HG03439 (cell line): ENCODE measurements around the gene TNPO3.
"Not testable (repeated sequence)": the region's sequence is repeated elsewhere in the genome, so short reads cannot be mapped to it uniquely, and the experiment has no call there.

Experiments
- ATAC-seq: cut with Tn5 transposase; IDR thresholded peaks from one replicate; pipeline ENCODE4 v1.9.1; 2021; ENCODE audit warnings: mild to moderate bottlenecking, moderate library complexity; ENCODE audit not compliant: unreplicated experiment

TNPO3 gene

DNA sequence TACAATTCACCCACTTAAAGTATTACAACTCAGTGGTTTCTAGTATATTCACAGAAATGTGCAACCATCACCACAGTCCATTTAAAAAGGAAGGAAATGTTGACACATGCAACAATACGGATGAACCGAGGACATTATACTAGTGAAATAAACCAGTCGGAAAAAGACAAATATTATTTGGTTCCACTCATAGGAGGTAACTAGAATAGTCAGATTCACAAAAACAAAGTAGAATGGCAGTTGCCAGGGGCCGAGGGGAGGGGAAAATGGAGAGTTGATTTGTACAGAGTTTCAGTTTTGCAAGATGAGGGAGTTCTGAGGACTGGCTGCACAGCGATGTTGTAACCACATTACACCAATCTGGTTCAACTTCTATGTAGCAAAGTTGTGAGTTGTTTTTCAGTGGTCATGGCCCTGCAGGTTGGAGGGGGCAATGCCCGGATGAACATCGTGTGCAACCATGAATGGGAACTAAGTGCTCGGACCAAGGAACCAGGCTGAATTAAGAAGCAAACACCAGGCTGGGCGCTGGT is 17.6 kb upstream of the TNPO3 start:
- ATAC-seq = no peak

DNA sequence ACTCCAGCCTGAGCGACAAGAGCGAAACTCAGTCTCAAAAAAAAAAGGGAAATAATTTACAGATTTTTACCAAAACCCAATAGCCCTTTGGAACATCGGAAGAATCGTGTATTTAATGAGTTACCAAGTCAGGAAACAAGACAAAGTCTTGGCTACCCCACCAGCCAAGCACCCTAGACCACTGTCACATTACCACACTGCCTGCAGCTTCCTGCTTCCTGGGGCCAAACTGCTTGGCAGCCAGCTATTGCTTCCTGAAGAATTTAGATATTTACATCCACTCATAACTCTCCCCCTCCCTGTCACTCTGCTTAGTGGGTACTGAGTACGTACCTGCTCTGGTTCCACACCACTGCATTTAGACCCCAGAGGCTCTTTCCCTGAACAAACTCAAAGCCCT is 14.1 kb upstream of the TNPO3 start:
- no peak for ATAC-seq

DNA sequence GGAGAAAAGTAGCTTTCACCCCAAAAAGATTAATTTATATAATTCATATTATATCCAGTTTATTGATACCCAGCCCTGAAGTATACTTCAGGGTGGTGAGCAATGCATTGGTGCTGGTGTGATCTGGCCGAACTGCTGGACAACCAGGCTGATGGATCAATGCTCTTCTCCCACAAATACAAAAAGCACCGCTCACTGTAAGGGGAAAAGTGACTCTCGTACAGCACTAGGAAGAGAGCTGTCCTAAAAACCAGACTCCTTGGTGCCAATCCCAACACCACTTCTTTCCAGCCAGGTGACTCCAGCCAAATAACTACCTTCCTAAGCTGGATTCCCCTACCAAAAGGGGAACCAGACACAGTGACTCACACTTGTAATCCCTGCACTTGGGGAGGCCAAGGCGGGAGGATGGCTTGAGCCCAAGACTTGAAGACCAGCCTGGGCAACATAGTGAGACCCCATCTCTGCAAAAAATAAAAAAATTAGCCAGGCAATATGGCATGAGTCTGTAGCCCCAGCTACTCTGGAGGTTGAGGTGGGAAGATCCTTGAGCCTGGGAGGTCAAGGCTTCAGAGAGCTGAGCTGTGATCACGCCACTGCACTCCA is 13.1 kb upstream of the TNPO3 start:
- no peak for ATAC-seq

DNA sequence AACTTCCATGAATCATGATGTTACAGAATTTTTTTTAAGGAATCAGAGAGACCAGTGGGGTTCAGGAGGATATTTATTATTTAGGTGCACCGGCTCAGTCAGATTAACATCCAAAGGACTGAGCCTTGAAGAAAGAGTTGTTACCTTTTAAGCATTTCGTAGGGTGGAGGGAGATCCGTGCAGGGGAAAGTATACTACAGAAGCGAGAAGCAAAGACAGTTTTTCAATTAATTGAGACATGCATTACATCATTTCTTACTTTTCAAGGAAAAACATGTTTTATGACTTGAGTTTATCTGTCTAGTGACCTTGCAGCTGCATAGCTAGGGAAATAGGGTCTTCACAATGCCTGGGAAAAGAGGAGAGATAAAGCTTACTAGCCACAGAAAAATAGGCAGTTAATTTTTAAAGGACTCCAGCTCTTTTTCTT is 12.2 kb upstream of the TNPO3 start:
- ATAC-seq = not testable (repeated sequence)

DNA sequence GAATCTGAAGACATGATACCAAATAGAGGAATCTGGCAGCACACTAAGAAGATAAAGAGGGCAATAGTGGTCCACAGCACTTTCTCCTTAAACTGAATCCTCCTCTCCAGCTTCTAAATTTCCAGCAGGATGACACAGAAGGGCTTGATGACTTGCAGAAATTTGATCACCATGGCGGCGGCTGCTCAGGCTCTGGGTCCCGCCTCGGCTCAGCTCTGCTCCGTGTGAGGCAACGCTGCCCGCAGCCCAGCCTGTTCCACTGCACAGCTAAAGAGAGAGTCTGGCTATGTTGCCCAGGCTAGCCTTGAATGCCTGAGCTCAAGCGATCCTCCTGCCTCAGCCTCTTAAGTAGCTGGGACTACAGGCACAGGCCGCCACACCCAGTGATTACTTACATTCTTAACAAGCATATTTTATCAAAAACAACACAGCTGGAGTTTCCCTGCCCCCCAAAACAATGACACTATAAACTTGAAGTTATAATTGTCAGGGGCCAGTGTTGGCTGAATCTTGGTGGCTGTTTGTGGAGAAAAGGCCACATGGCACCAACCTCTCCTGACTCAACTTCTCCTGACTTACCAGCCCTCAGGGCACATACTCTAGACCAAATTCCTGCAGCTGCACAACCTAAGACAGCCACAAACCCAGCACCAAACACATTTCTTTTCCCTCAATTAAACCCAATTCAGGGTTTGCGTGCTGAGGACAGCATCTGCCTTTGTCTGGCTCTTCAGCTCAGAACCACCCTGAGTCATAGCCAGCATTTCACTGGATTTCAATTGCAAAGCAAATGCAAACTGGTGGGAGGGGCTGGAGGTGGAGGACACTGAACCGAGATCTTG is 11.6 kb upstream of the TNPO3 start:
- ATAC-seq = no peak

DNA sequence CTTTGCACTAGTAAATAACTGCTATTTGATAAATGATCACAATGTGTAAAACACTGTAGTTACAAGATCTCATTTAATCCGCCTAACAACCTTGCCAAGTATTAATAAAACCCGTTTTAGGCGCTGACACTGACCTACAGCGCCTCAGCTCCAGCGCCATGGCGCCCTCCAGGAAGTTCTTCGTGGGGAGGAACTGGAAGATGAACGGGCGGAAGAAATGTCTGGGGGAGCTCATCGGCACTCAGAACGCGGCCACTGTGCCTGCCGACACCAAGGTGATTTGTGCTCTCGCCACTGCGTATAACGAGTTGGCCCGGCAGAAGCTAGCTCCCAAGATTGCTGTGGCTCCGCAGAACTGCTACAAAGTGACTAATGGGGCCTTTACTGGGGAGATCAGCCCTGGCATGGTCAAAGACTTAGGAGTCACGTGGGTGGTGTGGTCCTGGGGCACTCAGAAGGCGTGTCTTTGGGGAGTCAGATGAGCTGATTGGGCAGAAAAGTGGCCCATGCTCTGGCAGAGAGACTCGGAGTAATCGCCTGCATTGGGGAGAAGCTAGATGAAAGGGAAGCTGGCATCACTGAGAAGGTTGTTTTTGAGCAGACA is 1.1 kb upstream of the TNPO3 start:
- ATAC-seq = no peak

DNA sequence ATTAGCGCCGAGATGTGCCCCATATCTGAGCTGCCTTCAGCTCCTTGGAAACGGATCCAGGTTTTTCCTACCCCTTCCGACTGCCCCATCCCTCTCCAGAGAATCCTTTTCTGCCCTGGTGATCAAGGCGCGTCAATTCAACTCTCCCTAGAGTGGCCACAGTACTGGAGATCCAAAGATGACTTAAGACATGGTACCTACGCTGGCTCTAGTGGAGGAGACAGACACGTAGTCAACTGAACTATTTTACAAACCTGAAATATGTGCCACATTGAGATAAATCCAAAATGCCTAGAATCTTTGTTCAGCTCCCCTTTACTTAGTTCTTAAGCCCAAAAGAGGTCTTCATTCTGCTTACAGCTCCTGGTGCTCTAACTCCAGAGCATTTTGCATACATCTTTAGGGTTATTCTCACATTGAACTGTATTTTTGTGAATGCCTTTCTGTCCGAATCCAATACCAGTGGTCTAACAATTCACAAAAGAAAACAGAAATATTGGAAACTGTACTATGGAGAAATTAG is 444 bp upstream of the TNPO3 start:
- ATAC-seq = peak; percentile 23

DNA sequence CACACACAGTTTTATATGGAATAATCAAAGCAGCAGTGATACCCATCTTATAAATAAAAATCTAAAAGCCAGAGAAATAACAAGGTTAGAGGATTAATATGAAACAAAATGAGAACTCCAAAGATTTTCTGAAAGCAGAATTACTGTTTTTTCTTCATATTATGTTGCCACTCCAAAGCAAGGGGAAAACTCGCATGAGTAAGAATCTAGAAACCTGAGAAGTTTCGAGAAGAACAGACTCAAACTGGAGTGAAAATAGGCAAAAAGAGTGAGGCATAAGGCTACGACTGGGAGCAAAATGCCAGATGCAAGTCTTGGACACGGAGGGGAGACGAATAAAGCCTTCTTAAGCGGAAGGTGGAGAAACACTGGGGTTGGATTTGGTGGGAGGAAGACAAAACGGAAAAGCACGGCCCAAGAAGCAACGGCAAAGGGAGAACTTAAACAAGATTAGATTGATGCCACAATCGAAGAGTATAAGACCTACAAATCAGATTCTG is 923 bp downstream of the TNPO3 start:
- ATAC-seq = no peak

DNA sequence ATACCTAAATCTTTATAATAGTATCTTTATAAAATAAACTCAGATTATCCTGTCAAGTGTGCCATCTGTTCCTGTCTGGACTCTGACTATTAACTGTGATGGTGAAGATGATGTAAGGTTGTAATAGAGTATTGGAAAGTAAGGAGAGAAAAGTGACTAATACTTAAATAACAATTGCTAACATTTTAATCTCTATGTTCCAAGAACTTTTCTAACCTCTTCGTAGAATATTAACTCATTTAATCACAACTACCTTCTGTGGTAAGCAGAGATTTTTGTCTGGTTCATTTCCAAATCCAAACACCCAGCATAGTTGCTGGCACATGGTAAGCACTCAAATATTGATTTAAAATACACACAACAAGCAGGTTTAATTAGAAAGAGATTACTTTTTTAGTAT is 2.5 kb downstream of the TNPO3 start:
- no peak for ATAC-seq

DNA sequence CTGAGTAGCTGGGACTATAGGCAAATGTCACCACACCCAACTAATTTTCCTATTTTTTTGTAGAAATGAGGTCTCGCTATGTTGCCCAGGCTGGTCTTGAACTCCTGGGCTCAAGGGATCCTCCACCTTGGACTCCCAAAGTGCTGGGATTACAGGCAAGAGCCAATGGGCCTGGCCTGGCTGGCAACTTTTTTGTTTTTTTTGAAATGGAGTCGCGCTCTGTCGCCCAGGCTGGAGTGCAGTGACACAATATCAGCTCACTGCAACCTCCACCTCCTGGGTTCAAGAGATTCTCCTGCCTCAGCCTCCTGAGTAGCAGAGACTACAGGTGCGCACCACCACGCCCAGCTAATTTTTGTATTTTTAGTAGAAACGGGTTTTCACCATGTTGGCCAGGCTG is 3.5 kb downstream of the TNPO3 start:
- not testable (repeated sequence) for ATAC-seq

DNA sequence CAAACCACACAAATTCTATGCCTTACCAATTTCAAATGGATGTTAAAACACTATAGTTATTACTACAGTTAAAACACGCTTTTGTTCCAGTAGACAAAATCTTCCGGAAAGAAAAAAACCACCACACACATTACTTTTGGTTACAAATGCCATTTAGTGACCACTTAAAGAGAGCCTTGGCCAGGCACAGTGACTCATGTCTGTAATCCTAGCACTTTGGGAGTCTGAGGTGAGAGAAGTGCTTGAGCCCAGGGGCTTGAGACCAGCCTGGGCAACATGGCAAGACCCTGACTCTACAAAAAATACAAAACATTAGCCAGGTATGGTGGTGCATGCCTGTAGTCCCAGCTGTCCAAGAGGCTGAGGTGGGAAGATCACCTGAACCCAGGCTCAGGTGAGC is 7.2 kb downstream of the TNPO3 start:
- no peak for ATAC-seq

DNA sequence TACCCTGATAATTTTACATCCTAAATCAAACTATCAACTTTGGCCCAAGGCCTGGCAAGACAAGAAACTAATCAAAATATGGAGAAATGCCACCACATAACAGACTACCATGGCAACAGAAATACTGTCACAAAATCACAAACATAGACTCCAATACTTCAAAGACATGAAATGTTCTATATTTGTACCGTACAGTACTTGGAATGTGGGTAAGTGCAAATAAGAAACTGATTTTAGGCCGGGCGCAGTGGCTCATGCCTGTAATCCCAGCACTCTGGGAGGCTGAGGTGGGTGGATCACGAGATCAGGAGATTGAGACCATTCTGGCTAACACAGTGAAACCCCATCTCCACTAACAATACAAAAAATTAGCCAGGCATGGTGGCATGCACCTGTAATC is 9.2 kb downstream of the TNPO3 start:
- ATAC-seq = no peak

DNA sequence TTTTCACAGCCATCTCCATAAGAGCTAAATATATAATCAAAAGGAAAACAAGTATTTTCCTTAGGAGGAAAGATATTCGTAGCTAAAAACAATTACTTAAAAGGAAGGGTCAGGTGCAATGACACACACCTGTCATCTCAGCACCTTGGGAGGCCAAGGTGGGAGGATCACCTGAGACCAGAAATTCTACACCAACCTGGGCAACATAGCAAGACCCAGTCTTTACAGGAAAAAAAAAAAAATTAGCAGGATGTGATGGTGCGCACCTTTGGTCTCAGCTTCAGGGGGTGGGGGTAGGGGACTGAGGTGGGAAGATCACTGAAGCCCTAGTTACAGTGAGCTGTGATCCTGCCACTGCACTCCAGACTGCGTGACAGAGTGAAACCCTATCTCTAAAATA is 11.9 kb downstream of the TNPO3 start:
- ATAC-seq = no peak

DNA sequence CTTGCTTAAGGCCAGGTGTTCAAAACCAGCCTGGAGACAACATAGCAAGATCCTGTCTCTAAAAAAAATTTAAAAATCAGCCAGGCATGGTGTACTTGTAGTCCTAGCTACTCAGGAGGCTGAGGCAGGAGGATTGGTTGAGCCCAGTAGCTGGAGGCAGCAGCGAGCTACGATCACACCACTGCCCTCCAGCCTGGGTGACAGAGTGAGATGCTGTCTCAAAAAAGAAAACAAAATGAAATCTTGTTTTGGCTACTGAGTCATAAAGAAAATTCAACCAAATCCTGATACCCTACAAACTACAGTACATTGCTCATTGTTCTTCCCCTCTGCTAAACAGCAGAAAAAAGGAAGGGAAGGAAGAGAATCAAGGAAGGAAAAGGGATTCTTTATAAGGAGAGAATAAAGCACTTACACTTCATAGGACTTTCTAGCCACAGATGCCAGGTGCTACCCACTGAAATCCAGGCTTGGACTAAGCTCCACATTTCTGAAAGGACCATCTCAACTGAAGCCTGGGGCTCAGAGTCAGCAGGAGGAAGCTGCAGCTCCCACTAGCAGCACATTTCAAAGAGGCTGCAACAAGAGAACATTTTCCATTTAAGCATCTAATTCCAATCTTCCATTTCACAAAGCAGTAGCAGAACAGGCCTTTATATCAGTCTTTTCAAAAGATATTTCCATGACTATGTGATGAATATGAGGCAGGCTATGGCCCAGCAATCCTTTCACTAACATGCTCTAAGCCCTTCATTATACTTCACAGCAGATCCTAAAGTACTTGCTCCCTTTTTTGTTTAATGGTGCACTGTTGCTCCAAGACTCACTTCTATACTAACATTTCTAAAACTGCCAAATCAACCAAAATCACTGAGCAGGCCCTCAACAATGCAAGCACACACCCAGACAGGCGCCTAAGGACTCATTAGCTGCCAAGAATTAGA is 13.5 kb downstream of the TNPO3 start:
- no peak for ATAC-seq

DNA sequence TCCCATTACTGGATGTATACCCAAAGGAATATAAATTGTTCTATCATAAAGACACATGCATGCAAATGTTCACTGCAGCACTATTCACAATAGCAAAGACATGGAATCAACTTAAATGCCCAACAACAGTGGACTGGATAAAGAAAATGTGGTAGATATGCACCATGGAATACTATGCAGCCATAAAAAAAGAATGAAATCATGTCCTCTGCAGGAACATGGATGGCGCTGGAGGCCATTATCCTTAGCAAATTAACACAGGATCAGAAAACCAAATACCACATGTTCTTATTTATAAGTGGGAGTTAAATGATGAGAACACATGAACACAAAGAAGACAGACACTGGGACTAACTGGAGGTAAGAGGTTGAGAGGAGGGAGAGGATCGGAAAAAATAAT is 16.4 kb downstream of the TNPO3 start:
- ATAC-seq = not testable (repeated sequence)

DNA sequence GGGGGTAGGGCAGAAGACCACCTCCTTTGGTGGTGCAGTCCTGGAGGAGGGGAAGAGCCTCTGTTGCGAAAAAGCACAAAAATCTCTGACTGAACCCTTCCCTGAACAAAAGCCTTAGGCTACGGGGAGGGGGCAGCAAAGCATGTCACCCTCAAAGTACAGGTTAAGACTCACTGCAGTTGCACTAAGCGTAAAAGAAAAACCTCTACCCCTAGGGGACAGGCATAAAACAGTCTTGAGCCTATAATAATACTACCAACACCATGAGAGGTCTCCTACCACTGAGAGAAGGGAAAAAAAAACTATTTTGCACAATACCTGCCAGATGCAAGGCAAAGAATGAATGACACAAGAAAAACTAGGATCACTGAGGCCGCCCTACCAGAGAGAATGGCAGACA is 17.3 kb downstream of the TNPO3 start:
- no peak for ATAC-seq

DNA sequence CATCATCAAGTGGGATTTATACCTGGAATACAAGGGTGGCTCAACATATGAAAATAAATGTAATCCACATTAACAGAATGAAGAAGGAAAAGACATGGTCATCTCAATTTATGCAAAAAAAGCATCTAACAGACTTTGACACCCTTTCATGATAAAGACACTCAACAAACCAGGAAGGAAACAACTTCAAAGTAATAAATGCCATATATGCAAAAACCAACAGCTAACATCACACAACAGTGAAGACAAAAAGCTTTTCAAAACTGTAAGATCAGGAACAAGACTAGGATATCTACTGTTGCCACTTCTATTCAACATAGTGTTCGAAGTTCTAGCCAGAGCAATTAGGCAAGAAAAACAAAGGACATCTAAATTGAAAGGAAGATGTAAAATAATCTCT is 22.9 kb downstream of the TNPO3 start:
- ATAC-seq = no peak

DNA sequence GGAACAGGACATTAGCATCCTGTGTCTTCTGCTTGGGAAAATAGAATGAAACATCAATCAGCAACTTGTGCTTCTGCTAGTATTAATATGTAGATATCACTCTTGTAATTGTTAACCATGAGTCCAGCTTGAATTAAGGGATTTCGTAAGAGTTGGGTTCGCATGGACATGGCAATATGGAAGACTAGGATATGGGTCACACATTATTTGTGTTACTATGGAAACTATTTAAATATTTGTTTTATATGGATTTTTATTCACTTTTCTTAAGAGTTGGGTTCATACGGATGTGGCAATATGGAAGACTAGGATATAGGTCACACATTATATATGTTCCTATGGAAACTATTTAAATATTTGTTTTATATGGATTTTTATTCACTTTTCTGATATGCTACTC is 24.5 kb downstream of the TNPO3 start:
- ATAC-seq = no peak

DNA sequence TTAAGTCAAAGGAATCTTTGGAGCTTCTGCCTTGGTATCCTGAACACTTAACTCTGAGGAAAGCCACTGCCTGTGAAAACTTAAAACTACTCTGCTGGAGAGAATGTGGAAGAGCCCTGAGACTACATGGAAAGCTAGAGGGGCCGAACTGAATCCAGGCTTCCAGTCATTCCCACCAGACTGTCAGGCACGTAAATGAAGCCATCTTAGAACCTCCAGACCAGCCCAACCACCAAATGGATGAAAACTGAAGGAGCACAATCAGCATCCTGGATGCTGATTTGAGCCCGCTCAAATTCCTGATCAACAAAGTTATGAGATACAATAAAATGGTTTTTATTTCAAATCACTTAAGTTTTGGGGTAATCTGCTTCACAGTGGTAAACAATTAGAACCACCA is 30.8 kb downstream of the TNPO3 start:
- ATAC-seq = no peak

DNA sequence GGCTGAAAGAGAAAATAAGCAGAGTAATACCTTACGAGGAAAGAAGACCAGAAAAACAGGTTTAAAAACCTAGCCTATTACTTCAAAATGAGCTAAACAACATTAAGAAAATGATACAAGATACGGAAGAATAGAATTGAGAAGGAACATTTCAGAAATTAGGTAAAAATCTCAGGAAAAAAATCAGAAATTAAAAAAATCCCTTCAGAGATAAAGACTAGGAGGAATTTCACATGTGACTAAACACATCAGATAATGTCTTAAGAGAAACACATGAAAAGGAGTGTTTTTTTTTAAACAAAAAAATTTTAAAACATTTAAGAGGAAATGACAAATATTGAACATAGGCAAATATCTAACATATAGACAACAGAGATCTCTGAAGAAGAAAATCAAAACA is 33.3 kb downstream of the TNPO3 start:
- ATAC-seq = no peak
